Measurements from ENCODE around the gene PKD1. TPM values are rescaled to one million over a fixed set of nuclear protein-coding genes. Genes with fewer than 3 reads are reported as not detected.

PKD1 gene
- polyA plus RNA-seq, 1 donor from 2014 or later: 176 TPM

- Histone ChIP-seq H3K79me2 (replicated peaks; ENCODE audit: insufficient read depth, low read length) (no peaks in the 10 kb centered on the region), H3K27ac (ENCODE audit: low read length) (no peak overlapping the region), H3K4me3 (ENCODE audit: low read length) (no peak overlapping the region), H4K20me1 (ENCODE audit: insufficient read depth) (no peaks in the 10 kb centered on the region), H3K9me2 (ENCODE audit: insufficient read depth, low read length) (no peaks in the 10 kb centered on the region), H2AFZ (ENCODE audit: low read depth, low read length) (no peak overlapping the region), H3F3A (ENCODE audit: insufficient read depth, low read length, poor library complexity, severe bottlenecking) (no peaks in the 10 kb centered on the region), H3K27me3 (ENCODE audit: insufficient read depth, low read depth, low read length) (no peaks in the 10 kb centered on the region), H3K9me3 (ENCODE audit: low read length) (no peaks in the 10 kb centered on the region), H3K9ac (ENCODE audit: low read length) (no peak overlapping the region), H3K4me2 (ENCODE audit: low read length) (no peak overlapping the region), H3K36me3 (ENCODE audit: insufficient read depth, low read length) (no peaks in the 10 kb centered on the region)
- TF ChIP-seq RAD21 (conservative IDR thresholded peaks at IDR 0.05) (no peak), EZH2 (IDR thresholded peaks at IDR 0.05; ENCODE audit: borderline replicate concordance, insufficient read depth, low read length, poor library complexity, severe bottlenecking) (no peak), CTCF (IDR thresholded peaks at IDR 0.05; ENCODE audit: poor library complexity, severe bottlenecking) (no peak), EP300 (conservative IDR thresholded peaks at IDR 0.05; ENCODE audit: poor library complexity, severe bottlenecking) (no peak), TAF1 (IDR thresholded peaks at IDR 0.05; ENCODE audit: low read depth) (no peak), MXI1 (conservative IDR thresholded peaks at IDR 0.05; ENCODE audit: poor library complexity, severe bottlenecking) (no peak), SMC3 (conservative IDR thresholded peaks at IDR 0.05; ENCODE audit: poor library complexity) (no peak), POLR2AphosphoS5 (IDR thresholded peaks at IDR 0.05) (no peak), REST (IDR thresholded peaks at IDR 0.05; ENCODE audit: borderline replicate concordance) (no peak)
Observed at GRCh38 chr16:2056681-2057407, 78.9 kb downstream of the PKD1 start.

- Histone ChIP-seq H3K79me2 (replicated peaks; ENCODE audit: insufficient read depth, low read length) (no peaks in the 10 kb centered on the region), H3K9me3 (ENCODE audit: low read length) (no peaks in the 10 kb centered on the region), H2AFZ (ENCODE audit: low read depth, low read length) (no peak overlapping the region), H3K27me3 (ENCODE audit: insufficient read depth, low read depth, low read length) (no peaks in the 10 kb centered on the region), H3K4me2 (ENCODE audit: low read length) (no peak overlapping the region), H3K36me3 (ENCODE audit: insufficient read depth, low read length) (no peaks in the 10 kb centered on the region), H3K4me3 (ENCODE audit: low read length) (no peak overlapping the region), H4K20me1 (ENCODE audit: insufficient read depth) (no peaks in the 10 kb centered on the region), H3K27ac (ENCODE audit: low read length) (no peak overlapping the region), H3F3A (ENCODE audit: insufficient read depth, low read length, poor library complexity, severe bottlenecking) (no peaks in the 10 kb centered on the region), H3K9ac (ENCODE audit: low read length) (no peak overlapping the region), H3K9me2 (ENCODE audit: insufficient read depth, low read length) (no peaks in the 10 kb centered on the region)
- TF ChIP-seq SMC3 (conservative IDR thresholded peaks at IDR 0.05; ENCODE audit: poor library complexity): no peak
- TF ChIP-seq MXI1 (conservative IDR thresholded peaks at IDR 0.05; ENCODE audit: poor library complexity, severe bottlenecking): no peak
- no peak for TF ChIP-seq EZH2 (IDR thresholded peaks at IDR 0.05; ENCODE audit: borderline replicate concordance, insufficient read depth, low read length, poor library complexity, severe bottlenecking)
- TF ChIP-seq REST (IDR thresholded peaks at IDR 0.05; ENCODE audit: borderline replicate concordance): no peak
- TF ChIP-seq CTCF (IDR thresholded peaks at IDR 0.05; ENCODE audit: poor library complexity, severe bottlenecking): no peak
- no peak for TF ChIP-seq RAD21 (conservative IDR thresholded peaks at IDR 0.05)
- TF ChIP-seq TAF1 (IDR thresholded peaks at IDR 0.05; ENCODE audit: low read depth): no peak
- no peak for TF ChIP-seq POLR2AphosphoS5 (IDR thresholded peaks at IDR 0.05)
Observed at GRCh38 chr16:2056077-2056476, 79.6 kb downstream of the PKD1 start.

Measured in neural cell (in vitro differentiated cells).